ENCODE data around the gene AMH. TPM values are rescaled to one million over a fixed set of nuclear protein-coding genes. Genes with fewer than 3 reads are reported as not detected.

The AMH gene
- total and polyA plus RNA-seq, 2 of the 13 experiments (the other 11 are each of a cell fraction or from before 2014, with no cell fraction given): 0.03 to 0.18 TPM

GRCh38 chr19:2269244-2270156, 20.4 kb downstream of the AMH start (continued):
- TF ChIP-seq ZNF678 (CRISPR knock-in tag; IDR thresholded peaks at IDR 0.05) (no peak), ZBTB8A (CRISPR knock-in tag; IDR thresholded peaks at IDR 0.05; ENCODE audit: borderline replicate concordance, low read depth) (no peak), ZNF20 (CRISPR knock-in tag; IDR thresholded peaks at IDR 0.05) (0 out of 2 replicates have a peak, but pooled peaks have one; percentile 49), ZNF704 (CRISPR knock-in tag; IDR thresholded peaks at IDR 0.05; ENCODE audit: borderline replicate concordance) (0 out of 2 replicates have a peak, but pooled peaks have one; percentile 37), ZEB1 (IDR thresholded peaks at IDR 0.05; ENCODE audit: insufficient replicate concordance, low read depth) (peak; percentile 51), ZNF44 (CRISPR knock-in tag; IDR thresholded peaks at IDR 0.05) (no peak), AFF4 (CRISPR knock-in tag; IDR thresholded peaks at IDR 0.05) (peak; percentile 70; the same call in 1 of the 2 replicates), ZNF713 (CRISPR knock-in tag; IDR thresholded peaks at IDR 0.05) (no peak), SAP130 (CRISPR knock-in tag; IDR thresholded peaks at IDR 0.05; ENCODE audit: low read depth) (peak; percentile 71), THAP9 (CRISPR knock-in tag; IDR thresholded peaks at IDR 0.05; ENCODE audit: borderline replicate concordance) (peak; percentile 64; the same call in 1 of the 2 replicates), PAF1 (CRISPR knock-in tag; IDR thresholded peaks at IDR 0.05) (no peak), REST (IDR thresholded peaks at IDR 0.05; ENCODE audit: borderline replicate concordance in 1 of 2, low read depth in 1 of 2, low read length in 2 of 2) (peak in 1 of 2 experiments; percentile 55; a peak in 1 of 4 replicates), ZNF414 (CRISPR knock-in tag; IDR thresholded peaks at IDR 0.05) (0 out of 2 replicates have a peak, but pooled peaks have one; percentile 15), ZNF773 (CRISPR knock-in tag; IDR thresholded peaks at IDR 0.05; ENCODE audit: borderline replicate concordance) (peak; percentile 73; the same call in 1 of the 2 replicates)

All from HepG2 (cell line).